Measurements from ENCODE around the gene CIB1.
A peak's percentile ranks its signal among the peaks of the same experiment; 100 is the strongest.

CIB1 gene

GRCh38 chr15:90213818-90214204, 19.9 kb downstream of the CIB1 start:
- DNase-seq: no peak

GRCh38 chr15:90213122-90213817, 20.5 kb downstream of the CIB1 start:
- DNase-seq: no peak

- DNase-seq: no peak
Observed at GRCh38 chr15:90212221-90213098, 21.3 kb downstream of the CIB1 start.

- DNase-seq: no peak
Observed at GRCh38 chr15:90211440-90212143, 22.1 kb downstream of the CIB1 start.

DNA sequence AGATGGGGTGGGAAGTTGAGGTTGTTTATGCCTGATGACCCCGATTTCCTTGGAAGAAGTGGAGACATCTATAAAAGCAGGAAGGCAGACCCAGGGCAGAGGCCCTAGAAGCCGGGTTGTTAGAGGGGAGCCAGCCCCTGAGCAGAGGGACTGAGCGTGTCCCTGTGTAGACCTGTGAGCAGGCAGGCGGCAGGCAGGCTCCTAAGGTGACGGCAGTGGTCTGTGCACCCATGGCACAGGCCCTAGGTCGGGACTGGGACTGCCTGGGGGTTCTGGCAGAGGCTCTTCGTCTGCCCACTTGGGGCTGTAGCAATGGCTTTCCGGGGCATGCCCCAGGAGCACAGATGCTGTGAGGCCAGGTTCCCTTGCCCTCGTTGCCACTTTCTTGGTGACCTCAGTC, 22.7 kb downstream of the CIB1 start:
- no peak for DNase-seq

- no peak for DNase-seq
Observed at GRCh38 chr15:90210593-90210992, 23.1 kb downstream of the CIB1 start.

DNA sequence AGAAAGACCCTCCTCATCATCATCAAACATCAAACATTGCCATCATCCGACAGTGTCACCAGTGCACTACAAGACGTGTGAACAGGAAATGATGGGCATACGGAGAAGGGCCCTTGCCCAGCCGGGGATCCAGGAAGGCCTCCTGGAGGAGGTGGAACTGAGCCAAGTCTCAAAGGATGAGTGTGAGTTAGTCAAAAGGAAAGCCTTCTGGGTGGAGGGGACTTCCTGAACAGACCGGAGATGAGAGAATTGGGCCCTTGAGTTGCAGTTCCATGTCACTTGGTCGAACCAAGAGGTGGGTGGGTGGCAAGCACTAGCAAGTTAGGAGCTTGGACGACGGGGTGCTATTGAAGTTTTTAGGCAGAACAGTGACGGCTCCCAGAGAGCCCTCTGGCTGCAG, 24.1 kb downstream of the CIB1 start:
- no peak for DNase-seq

DNA sequence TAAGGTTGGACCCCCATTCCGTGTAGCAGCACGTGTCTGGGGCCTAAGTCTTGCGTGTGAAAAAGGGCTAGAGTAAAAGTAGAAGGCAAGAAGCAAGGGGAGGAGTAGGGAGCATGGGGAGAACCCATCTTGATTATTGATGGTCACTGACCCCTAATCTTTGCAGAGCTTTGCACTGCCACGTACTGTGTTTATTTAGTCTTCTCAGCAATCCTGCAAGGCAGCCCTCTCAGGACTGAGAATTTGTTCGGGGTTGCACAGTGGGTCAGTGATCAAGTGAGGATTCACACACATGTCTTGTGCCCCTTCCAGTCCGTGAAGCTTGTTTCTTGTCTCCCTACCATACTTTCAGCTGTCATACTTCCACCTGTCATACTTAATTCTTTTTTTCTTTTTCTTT, 25.4 kb downstream of the CIB1 start:
- no peak for DNase-seq

DNA sequence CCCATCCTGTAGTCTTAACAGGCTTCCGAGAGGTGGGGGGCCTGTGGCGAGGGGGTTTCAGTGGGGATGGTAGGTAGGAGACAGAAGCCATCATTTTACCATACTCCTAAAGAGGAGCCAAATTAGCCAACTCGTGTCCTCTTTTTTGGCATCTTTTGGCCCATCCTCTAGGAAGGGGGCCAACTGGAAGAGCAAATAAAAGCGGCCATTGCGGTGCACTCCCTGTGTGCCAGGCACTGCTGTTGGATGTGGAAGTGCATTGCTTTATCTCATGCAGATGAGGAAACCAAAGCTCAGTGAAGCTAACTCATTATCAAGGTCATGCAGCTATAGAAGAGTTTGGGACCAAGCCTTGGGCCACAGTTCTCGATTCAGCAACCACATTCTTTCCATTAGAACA, 26.5 kb downstream of the CIB1 start:
- no peak for DNase-seq

DNA sequence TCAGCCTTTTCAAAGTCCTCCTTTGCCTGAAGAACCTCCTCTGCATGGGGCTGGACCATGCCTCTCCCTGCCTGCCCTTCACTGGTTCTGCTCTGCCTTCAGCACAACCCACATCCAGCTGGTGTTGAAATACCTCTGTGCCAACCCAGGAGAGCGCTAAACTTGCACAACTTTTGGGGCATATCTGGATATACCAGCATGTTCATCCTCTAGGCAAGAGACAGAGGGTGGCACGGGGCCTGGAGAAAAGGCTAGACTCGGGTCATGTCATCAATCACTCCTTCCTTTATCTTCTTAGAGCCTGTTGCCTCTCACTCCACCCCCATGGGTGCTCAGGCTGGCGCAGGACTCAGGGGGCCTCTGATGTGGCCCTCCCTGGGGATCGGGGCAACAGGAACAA, 27.9 kb downstream of the CIB1 start:
- DNase-seq: no peak

DNA sequence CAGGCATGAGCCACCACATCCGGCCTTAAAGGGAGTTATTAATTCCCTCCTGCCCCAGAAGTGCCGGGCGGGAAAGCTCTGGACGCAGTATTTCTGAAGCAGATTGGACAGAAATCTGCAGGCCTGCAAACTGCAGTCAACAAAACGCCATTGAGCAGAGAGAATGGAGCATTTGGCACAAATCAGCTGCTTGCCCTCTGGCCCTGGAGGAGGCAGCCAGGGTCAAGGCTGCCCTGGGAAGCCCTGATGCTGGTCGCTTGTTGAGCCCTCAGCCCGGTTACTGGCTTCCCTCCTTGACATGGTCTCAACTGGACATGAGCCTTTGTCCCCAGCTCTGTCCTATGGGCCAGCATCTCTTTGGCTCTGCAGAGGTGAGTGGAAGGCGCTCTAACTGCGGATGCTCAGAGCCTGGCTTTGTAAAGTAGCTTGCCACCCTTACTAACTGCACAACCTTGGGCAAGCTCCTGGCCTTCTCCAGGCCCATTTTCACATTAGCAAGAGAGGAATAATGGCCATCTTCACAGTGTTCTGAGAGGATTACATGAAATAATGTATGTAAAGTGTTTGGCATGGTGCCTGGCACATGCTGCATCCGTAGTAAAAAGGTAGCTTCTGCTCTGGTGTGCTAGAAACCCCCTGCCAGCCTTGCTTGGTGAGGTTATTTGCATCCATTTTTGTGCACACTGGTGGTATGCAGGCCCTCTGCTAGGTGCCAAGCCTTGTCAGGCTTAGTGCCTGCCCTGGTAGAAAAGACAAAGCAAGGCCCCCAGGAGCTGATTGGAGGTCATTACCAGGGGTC, 28.5 kb downstream of the CIB1 start:
- DNase-seq: no peak

DNA sequence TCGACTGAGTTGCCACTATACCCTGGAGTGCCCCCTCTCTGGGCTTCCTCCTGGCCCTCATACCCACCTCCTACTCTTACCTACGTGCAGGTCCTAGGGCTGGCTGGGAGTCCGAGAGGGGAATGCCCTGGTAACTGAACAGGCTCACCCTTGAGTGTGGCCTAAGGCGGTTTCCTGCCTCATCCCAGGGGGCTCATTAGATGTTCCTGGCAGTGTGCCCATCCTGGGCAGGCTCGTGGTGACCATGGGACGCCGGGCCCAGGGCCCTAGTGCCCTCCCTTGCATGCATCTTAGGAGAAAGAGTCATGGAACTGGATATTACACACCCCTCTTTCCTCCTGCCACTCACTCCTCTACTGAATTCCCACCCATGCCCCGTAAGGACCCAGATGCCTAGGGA, 29.8 kb downstream of the CIB1 start:
- no peak for DNase-seq

GRCh38 chr15:90203473-90203872, 30.3 kb downstream of the CIB1 start:
- DNase-seq: no peak

DNA sequence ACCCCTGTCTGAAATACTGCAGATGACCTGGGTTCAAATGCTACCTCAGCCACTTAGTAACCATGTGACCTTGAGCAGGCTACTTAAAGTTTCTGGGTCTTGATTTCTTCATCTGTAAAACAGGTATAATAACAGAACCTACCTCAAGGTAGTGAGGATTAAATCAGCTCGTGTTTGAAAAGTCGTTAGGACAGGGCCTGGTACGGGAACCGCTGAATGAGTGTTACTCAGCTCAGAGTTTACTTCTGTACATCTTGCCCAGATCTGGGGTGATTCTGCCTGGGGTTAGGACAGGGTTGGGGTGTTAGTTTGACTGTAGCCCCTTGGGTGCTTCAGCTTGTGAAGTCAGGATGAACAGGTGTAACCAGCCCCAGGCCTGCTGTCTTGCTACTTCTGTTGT, 30.8 kb downstream of the CIB1 start:
- DNase-seq: no peak

GRCh38 chr15:90201944-90202375, 31.8 kb downstream of the CIB1 start:
- no peak for DNase-seq

- peak in 1 of 2 experiments; percentile 49 for DNase-seq
Observed at GRCh38 chr15:90201130-90201943, 32.4 kb downstream of the CIB1 start, which contains the start of gene SEMA4B. SEMA4B (plus strand) TSS chr15:90201330; CDS start chr15:90201579, 249 bp downstream.

DNA sequence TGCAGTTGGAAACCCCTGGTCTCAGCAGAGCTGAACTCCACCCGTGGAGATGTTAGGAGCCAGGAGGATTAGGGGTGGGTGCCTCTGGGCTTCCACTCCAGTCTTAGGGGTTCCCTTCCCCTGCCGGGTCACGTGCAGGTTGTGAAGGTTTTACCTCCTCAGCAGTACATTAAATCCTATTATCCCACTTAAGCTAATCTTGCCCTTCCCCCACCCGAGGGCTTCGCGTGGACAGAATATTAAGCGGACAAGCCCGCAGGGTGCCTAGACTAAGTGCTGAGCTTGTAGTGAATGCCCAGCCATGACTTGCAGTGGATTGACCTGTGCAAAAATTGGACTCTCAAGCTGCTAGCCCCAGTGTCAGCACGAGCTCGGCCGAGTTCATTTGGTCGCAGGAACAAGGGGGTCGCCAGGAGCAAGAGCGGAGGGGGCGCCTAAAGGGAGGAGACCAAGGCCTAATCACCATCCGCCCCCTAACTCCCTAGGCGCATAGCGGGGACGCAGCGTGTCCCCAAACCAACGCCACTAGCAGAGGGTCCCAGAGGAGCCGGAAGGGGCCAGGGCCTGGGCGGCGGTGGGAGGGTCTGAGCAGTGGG, 33.1 kb downstream of the CIB1 start:
- DNase-seq: no peak

DNA sequence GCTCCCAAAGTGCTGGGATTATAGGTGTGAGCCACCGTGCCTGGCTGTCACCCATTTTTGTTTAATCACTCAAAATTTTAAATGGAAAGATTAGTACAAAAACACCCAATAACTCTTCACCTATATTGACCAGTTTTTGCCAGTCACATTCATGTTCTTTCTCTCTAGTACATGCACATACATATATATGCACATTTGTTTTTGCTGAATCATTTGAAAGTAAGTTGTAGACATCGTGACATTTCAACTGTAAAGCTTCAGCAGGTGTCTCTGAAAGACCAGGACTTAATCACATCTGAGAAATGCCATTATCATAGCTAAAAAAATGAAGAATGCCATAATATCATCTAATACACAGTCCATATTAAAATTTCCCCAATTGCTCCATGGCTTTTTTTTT, 39.1 kb downstream of the CIB1 start:
- DNase-seq: no peak

DNA sequence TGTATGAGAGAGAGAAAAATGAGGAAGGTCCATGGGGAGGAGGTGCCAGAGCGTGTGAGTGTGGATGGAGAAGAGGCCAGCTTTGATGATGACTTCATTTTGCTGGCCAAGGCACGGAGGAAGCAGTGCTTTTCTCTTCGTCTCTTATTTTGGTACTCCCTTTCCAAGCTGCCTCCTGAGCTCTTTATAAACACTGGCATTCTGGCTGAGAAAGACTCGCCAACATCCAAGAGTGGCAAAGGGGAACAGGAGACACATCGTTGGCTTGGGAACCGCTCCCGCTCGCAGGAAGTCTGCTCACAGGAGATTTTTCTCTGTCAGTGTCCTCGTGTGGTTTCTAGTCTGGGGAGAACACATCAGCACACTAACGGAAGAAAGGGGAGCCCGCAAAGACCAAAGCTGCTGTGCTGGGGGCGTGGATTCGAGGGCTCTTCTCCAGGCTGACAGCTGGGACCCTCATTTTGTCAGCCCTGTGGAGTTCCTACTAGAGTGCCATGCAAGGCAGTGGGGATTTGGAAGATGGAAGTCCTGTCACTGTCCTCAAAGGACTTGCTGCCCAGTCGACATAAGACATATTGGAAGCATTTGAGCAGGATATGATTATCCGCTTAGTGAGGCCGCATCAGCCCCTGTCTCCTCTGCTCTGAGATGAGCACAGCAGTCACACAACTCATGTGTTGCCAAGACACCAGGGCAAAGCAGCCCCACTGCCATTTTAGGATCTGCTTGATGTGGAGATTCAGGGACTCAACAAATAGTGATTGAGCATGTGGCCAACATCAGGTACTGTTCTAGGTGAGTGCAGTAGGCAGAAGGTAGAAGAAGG, 40.6 kb downstream of the CIB1 start:
- DNase-seq: peak; percentile 55 to 59

DNA sequence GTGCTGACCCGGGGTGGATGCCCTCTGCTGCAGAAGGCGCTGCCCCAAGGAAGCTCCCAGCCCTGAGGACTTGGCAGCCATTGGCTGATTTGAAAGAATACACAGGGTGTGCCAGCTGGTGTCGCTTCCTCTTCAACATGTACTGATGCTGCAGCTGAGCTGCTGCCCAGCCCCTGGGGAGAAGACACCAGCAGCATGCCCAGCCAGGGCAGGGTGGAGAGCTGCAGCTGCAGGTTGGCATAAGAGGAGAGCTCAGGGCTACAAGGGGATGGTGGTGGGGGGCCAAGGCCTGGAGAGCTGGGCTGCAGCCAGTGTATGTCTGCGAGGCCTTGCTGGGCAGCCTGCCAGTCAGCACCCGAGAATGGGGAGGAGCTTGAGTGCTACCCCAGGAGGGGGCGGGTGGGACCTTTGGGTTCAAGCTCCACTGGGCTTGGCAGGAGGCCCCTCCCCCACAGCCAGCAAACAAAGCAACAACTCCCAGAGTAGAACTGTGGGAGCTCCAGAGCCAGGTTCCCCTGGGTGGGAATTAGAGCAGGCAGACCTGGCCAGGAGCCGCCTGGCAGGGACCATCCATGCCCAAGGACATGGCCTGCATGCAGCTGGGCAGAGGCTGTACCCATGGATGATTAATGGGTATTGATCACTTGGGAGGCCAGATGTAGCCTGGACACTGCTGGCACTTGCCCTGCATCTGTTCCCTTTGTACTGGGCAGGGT, 41.8 kb downstream of the CIB1 start:
- DNase-seq: peak; percentile 42 to 94
